Right ventricle myocardium superior (tissue), 1 donor: ENCODE results near the gene C21orf58. TPM values are rescaled to one million over a fixed set of nuclear protein-coding genes. Genes with fewer than 3 reads are reported as not detected.

Source experiments
- ATAC-seq: fragments of 200-7000 bp; cut with Tn5 transposase; one replicate; pipeline ENCODE4 v1.9.1; 2020; ENCODE audit warnings: mild to moderate bottlenecking; ENCODE audit not compliant: poor library complexity
- DNase-seq: peaks from one replicate; pipeline ENCODE4 v3.0.0-alpha.2; 2020
- intact Hi-C: fragments of 100-400 bp; cut with DNase I; formaldehyde crosslinking; loops from one replicate; pipeline ENCODE4 v1.11.2; 2022
- total RNA-seq: library from RNA; stranded (reverse); fragmentation: NEBNext Ultra II Directional; extraction: Animal tissue kit (Norgen Biotek cat#: 25700); gene quantifications from one replicate; pipeline ENCODE4 v1.2.1, GENCODE V29; 2021
- donor health status: DM: no; HTN: yes; CAD: no; lungs with severe emphysema.

Gene C21orf58
- total RNA-seq, 1 donor from 2014 or later, result 1.0 TPM

- ATAC-seq (no peak), DNase-seq (no peak)
- intact Hi-C loops, result no loop called here
These were observed 15.2 kb downstream of the C21orf58 start for GRCh38 chr21:46308431-46308830.

- DNase-seq (peak; percentile 5), ATAC-seq (no peak)
- intact Hi-C loops, result no loop called here
These were observed 16.0 kb downstream of the C21orf58 start for GRCh38 chr21:46307625-46308024.

GRCh38 chr21:46304955-46305354 lies 18.7 kb downstream of the C21orf58 start:
- intact Hi-C loops, result no loop called here
- ATAC-seq (no peak), DNase-seq (peak; percentile 15)

- DNase-seq (peak; percentile 0), ATAC-seq (no peak)
- intact Hi-C loops, result no loop called here
These were observed 19.2 kb downstream of the C21orf58 start for GRCh38 chr21:46304437-46304836.

GRCh38 chr21:46301759-46302158 lies 21.9 kb downstream of the C21orf58 start:
- intact Hi-C loops, result no loop called here
- ATAC-seq (no peak), DNase-seq (no peak)

GRCh38 chr21:46299167-46299566 lies 24.5 kb downstream of the C21orf58 start:
- intact Hi-C loops, result no loop called here
- ATAC-seq, result no peak
- DNase-seq, result no peak

GRCh38 chr21:46297338-46298271 lies 26.1 kb downstream of the C21orf58 start:
- peak; percentile 55 for ATAC-seq
- intact Hi-C loops, result no loop called here
- peak; percentile 56 for DNase-seq

- peak; percentile 94 for ATAC-seq
- intact Hi-C loops, result no loop called here
- peak; percentile 96 for DNase-seq
These were observed 27.5 kb downstream of the C21orf58 start for GRCh38 chr21:46295996-46296752.

- intact Hi-C loops, result no loop called here
- ATAC-seq, result no peak
- DNase-seq, result no peak
These were observed 28.4 kb downstream of the C21orf58 start for GRCh38 chr21:46295177-46295770.

- intact Hi-C loops, result no loop called here
- ATAC-seq (no peak), DNase-seq (peak; percentile 40)
These were observed 29.0 kb downstream of the C21orf58 start for GRCh38 chr21:46294647-46295176.

- peak; percentile 13 for DNase-seq
- ATAC-seq, result no peak
- intact Hi-C loops, result no loop called here
These were observed 32.1 kb downstream of the C21orf58 start for GRCh38 chr21:46291561-46291960.

- DNase-seq, result no peak
- ATAC-seq, result no peak
- intact Hi-C loops, result no loop called here
These were observed 34.0 kb downstream of the C21orf58 start for GRCh38 chr21:46289655-46290179.

GRCh38 chr21:46287541-46287940 lies 36.1 kb downstream of the C21orf58 start:
- intact Hi-C loops, result no loop called here
- DNase-seq (no peak), ATAC-seq (no peak)

GRCh38 chr21:46286648-46287002 lies 37.0 kb downstream of the C21orf58 start:
- ATAC-seq (no peak), DNase-seq (no peak)
- intact Hi-C loops, result no loop called here

- DNase-seq, result peak; percentile 94
- intact Hi-C loops, result loop anchor here (2.0 kb wide), 1 partner anchor 39 kb away; the partner anchor contains the start of gene PCNT
- ATAC-seq, result peak; percentile 98
These were observed 37.7 kb downstream of the C21orf58 start, which contains the start of gene YBEY for GRCh38 chr21:46285761-46286647. Gene YBEY, plus strand, starts transcription at chr21:46286342. Its CDS starts 572 bp downstream, at chr21:46286914.

GRCh38 chr21:46285206-46285661 lies 38.4 kb downstream of the C21orf58 start, which contains the start of gene MCM3AP:
Gene MCM3AP, minus strand, starts transcription at chr21:46285611. Its CDS starts 325 bp downstream, at chr21:46285286.
- no peak for DNase-seq
- ATAC-seq, result no peak
- intact Hi-C loops, result loop anchor here (2.0 kb wide), 1 partner anchor 40 kb away; the partner anchor contains the start of gene PCNT

- ATAC-seq, result no peak
- no peak for DNase-seq
- intact Hi-C loops, result loop anchor here (2.0 kb wide), 1 partner anchor 40 kb away; the partner anchor contains the start of gene PCNT
These were observed 38.9 kb downstream of the C21orf58 start for GRCh38 chr21:46284733-46285132.
